Gastroesophageal sphincter (tissue), 4 donors: Measurements from ENCODE around the gene KPNA6. TPM values are rescaled to one million over a fixed set of nuclear protein-coding genes. Genes with fewer than 3 reads are reported as not detected.

Experiments
- ATAC-seq: fragments of 150-250 bp; one replicate; pipeline ENCODE4 v1.9.1; 2016; ENCODE audit warnings: mild to moderate bottlenecking, moderate library complexity
- H3K27ac ChIP-seq, 4 donors: fragments of 200-600 bp; sonication (generic) in 3 of 4; 1 replicate in 3 of 4; 2 replicates in 1 of 4; pipeline ENCODE4 v1.5.1; 2016 to 2019
- H3K27me3 ChIP-seq: fragments of 200-600 bp; sonication (generic); one replicate; pipeline ENCODE4 v1.5.1; 2019
- H3K36me3 ChIP-seq, 2 donors: fragments of 200-600 bp; sonication (generic); one replicate each; pipeline ENCODE4 v1.5.1; 2019; ENCODE audit warnings: control low read depth in 1 of 2
- H3K4me1 ChIP-seq, 3 donors: fragments of 200-600 bp; sonication (generic); 1 replicate in 2 of 3; 2 replicates in 1 of 3; pipeline ENCODE4 v1.5.1; 2016 to 2019; ENCODE audit warnings: control low read depth in 2 of 3
- H3K4me3 ChIP-seq, 2 donors: fragments of 200-600 bp; sonication (generic); one replicate each; pipeline ENCODE4 v1.5.1; 2019; ENCODE audit warnings: mild to moderate bottlenecking in 1 of 2, moderate library complexity in 1 of 2
- H3K9me3 ChIP-seq, 3 donors: fragments of 200-600 bp; sonication (generic); one replicate each; pipeline ENCODE4 v1.5.1; 2017 to 2019; ENCODE audit warnings: control low read depth in 2 of 3
- CTCF ChIP-seq, 4 experiments: fragments of 200-600 bp in 2 of 4; fragments of 450-650 bp in 2 of 4; sonication (generic) in 1 of 4; IDR thresholded peaks; one replicate each; pipeline ENCODE4 v1.5.1; 2017 to 2019; ENCODE audit warnings: antibody characterized with exemption in 4 of 4, mild to moderate bottlenecking in 2 of 4, moderate library complexity in 2 of 4
- EP300 ChIP-seq: sonication (generic); formaldehyde crosslinking; IDR thresholded peaks from one replicate; pipeline ENCODE4 v1.6.1; 2017; ENCODE audit warnings: antibody characterized with exemption, mild to moderate bottlenecking
- POLR2A ChIP-seq, 2 donors: fragments of 450-650 bp; IDR thresholded peaks; one replicate each; pipeline ENCODE4 v1.6.1; 2017; ENCODE audit warnings: antibody characterized with exemption in 2 of 2, mild to moderate bottlenecking in 2 of 2, moderate library complexity in 1 of 2
- POLR2AphosphoS5 ChIP-seq: sonication (generic); formaldehyde crosslinking; IDR thresholded peaks from one replicate; pipeline ENCODE4 v1.6.1; 2017; ENCODE audit warnings: antibody characterized with exemption
- WGBS, 2 donors: methylation state at CpG; one replicate each; pipeline ENCODE4 v1.1.5; 2018; ENCODE audit warnings: low coverage in 1 of 2; 5-methylcytosine and 5-hydroxymethylcytosine counted together
- total RNA-seq, 4 donors: library from RNA; depleted of rRNA; stranded (reverse); fragments of >200 nt; gene quantifications; one replicate each; pipeline ENCODE4 v1.1.0, GENCODE V29; 2016

KPNA6 gene
- total RNA-seq, 4 donors from 2014 or later = 52.9 to 70.4 (median 57.6) TPM

- peaks cover 0 to 68% of the 10 kb centered on the region in 2 donors for H3K36me3 ChIP-seq
- TF ChIP-seq POLR2A (IDR thresholded peaks at IDR 0.05) (no peak), POLR2AphosphoS5 (no peak), CTCF (IDR thresholded peaks at IDR 0.05) (no peak), EP300 (no peak)
- no peaks in the 10 kb centered on the region for H3K4me1 ChIP-seq
- H3K27me3 ChIP-seq = no peaks in the 10 kb centered on the region
- no peak for ATAC-seq
- no peaks in the 10 kb centered on the region for H3K9me3 ChIP-seq
- no peak overlapping the region for H3K4me3 ChIP-seq
- WGBS, 2 donors = 75 to 78% methylated on average over 1 to 5 of the region's 9 CpGs
- H3K27ac ChIP-seq = no peak overlapping the region
Measured at GRCh38 chr1:32100807-32101708, 6.8 kb upstream of the KPNA6 start.

GRCh38 chr1:32104127-32104526 lies 3.7 kb upstream of the KPNA6 start:
- WGBS, 2 donors = 46 to 63% methylated on average over 1 to 3 of the region's 4 CpGs
- no peaks in the 10 kb centered on the region for H3K27me3 ChIP-seq
- peaks cover 0 to 39% of the 10 kb centered on the region in 2 donors for H3K36me3 ChIP-seq
- H3K4me3 ChIP-seq = no peak overlapping the region
- H3K4me1 ChIP-seq = peaks cover 0 to 11% (median 0%) of the 10 kb centered on the region in 3 donors
- no peaks in the 10 kb centered on the region for H3K9me3 ChIP-seq
- no peak for ATAC-seq
- H3K27ac ChIP-seq = no peak overlapping the region
- TF ChIP-seq EP300 (no peak), CTCF (IDR thresholded peaks at IDR 0.05) (no peak), POLR2AphosphoS5 (no peak), POLR2A (IDR thresholded peaks at IDR 0.05) (no peak)

GRCh38 chr1:32105338-32105737 lies 2.5 kb upstream of the KPNA6 start:
- Histone ChIP-seq H3K27me3 (no peaks in the 10 kb centered on the region), H3K36me3 (peaks cover 0 to 27% of the 10 kb centered on the region in 2 donors), H3K27ac (no peak overlapping the region), H3K9me3 (no peaks in the 10 kb centered on the region), H3K4me3 (no peak overlapping the region), H3K4me1 (peaks cover 3 to 23% (median 4%) of the 10 kb centered on the region in 3 donors)
- TF ChIP-seq EP300 (no peak), POLR2A (IDR thresholded peaks at IDR 0.05) (no peak), POLR2AphosphoS5 (no peak), CTCF (IDR thresholded peaks at IDR 0.05) (no peak)
- ATAC-seq = no peak
- 50 to 92% methylated on average over 1 of the region's 1 CpG for WGBS, 2 donors

- H3K4me1 ChIP-seq = peaks cover 8 to 37% (median 15%) of the 10 kb centered on the region in 3 donors
- peak overlapping the region in 1 of 2 donors; percentile 78 for H3K4me3 ChIP-seq
- TF ChIP-seq EP300 (no peak), POLR2AphosphoS5 (no peak), CTCF (IDR thresholded peaks at IDR 0.05) (no peak), POLR2A (IDR thresholded peaks at IDR 0.05) (no peak)
- no peak overlapping the region for H3K27ac ChIP-seq
- WGBS, 2 donors = 93 to 100% methylated on average over 1 to 9 of the region's 9 CpGs
- H3K27me3 ChIP-seq = no peaks in the 10 kb centered on the region
- H3K36me3 ChIP-seq = peaks cover 0 to 14% of the 10 kb centered on the region in 2 donors
- no peaks in the 10 kb centered on the region for H3K9me3 ChIP-seq
- no peak for ATAC-seq
Measured at GRCh38 chr1:32106663-32107275, 1.1 kb upstream of the KPNA6 start.
